Left colon (tissue), 2 donors: ENCODE measurements around the gene RCBTB1. TPM values are rescaled to one million over a fixed set of nuclear protein-coding genes. Genes with fewer than 3 reads are reported as not detected.
"Not testable (repeated sequence)": the region's sequence is repeated elsewhere in the genome, so short reads cannot be mapped to it uniquely, and the experiment has no call there.

Experiments
- ATAC-seq: fragments of 200-7000 bp; cut with Tn5 transposase; one replicate; pipeline ENCODE4 v1.9.1; 2020; ENCODE audit warnings: mild to moderate bottlenecking, moderate library complexity
- DNase-seq, 2 donors: peaks; one replicate each; pipeline ENCODE4 v3.0.0-alpha.2; 2020
- intact Hi-C, 2 donors: fragments of 100-400 bp; cut with DNase I in 1 of 2; cut with micrococcal nuclease in 1 of 2; formaldehyde crosslinking; loops; one replicate each; pipeline versions ENCODE4 v1.11.2 to v1.14.0; 2022; cut with DNase I, micrococcal nuclease
- total RNA-seq, 2 donors: library from RNA; stranded (reverse); fragmentation: NEBNext Ultra II Directional; extraction: Animal tissue kit (Norgen Biotek cat#: 25700); gene quantifications; one replicate each; pipeline ENCODE4 v1.2.1, GENCODE V29; 2021
- donor health status: DM: no; HTN: no; CAD: no.
- donor health status: DM: yes; HTN: yes; CAD: no.

RCBTB1 gene
- total RNA-seq, 2 donors from 2014 or later, result 7.1 to 8.8 TPM

GRCh38 chr13:49567491-49567890 is 17.9 kb downstream of the RCBTB1 start:
- intact Hi-C loops, result no loop called here
- no peak for ATAC-seq
- no peak for DNase-seq

- no peak for ATAC-seq
- DNase-seq, result no peak
- intact Hi-C loops, result no loop called here
These were observed 18.9 kb downstream of the RCBTB1 start for GRCh38 chr13:49566461-49566860.

- DNase-seq, intact Hi-C loops, ATAC-seq: not testable (repeated sequence)
These were observed 19.9 kb downstream of the RCBTB1 start for GRCh38 chr13:49565461-49565860.

GRCh38 chr13:49563516-49563915 is 21.8 kb downstream of the RCBTB1 start:
- intact Hi-C loops, result no loop called here
- DNase-seq (no peak), ATAC-seq (no peak)

GRCh38 chr13:49561062-49561410 is 24.3 kb downstream of the RCBTB1 start:
- peak; percentile 58 for ATAC-seq

GRCh38 chr13:49560270-49561061 is 24.9 kb downstream of the RCBTB1 start:
- DNase-seq (peak in 1 of 2 donors; percentile 36), ATAC-seq (peak; percentile 76)
- intact Hi-C loops, result no loop called here

More at GRCh38 chr13:49561062-49561410, 24.3 kb downstream of the RCBTB1 start:
- intact Hi-C loops, result no loop called here
- DNase-seq, result no peak

- intact Hi-C loops, result no loop called here
- ATAC-seq, result no peak
- no peak for DNase-seq
These were observed 26.4 kb downstream of the RCBTB1 start for GRCh38 chr13:49559006-49559405.

GRCh38 chr13:49554387-49554786 is 31.0 kb downstream of the RCBTB1 start:
- intact Hi-C loops, result no loop called here
- ATAC-seq (no peak), DNase-seq (no peak)

- no peak for ATAC-seq
- DNase-seq, result no peak
- intact Hi-C loops, result no loop called here
These were observed 31.5 kb downstream of the RCBTB1 start for GRCh38 chr13:49553888-49554287.

GRCh38 chr13:49550942-49551644 is 34.3 kb downstream of the RCBTB1 start:
- ATAC-seq, result no peak

GRCh38 chr13:49549289-49549688 is 36.1 kb downstream of the RCBTB1 start:
- no peak for ATAC-seq
- intact Hi-C loops, result no loop called here
- no peak for DNase-seq

More at GRCh38 chr13:49550942-49551644, 34.3 kb downstream of the RCBTB1 start:
- intact Hi-C loops, result no loop called here
- no peak for DNase-seq

- ATAC-seq (no peak), DNase-seq (no peak)
- intact Hi-C loops, result no loop called here
These were observed 38.8 kb downstream of the RCBTB1 start for GRCh38 chr13:49546561-49546960.

- no peak for DNase-seq
- intact Hi-C loops, result no loop called here
- no peak for ATAC-seq
These were observed 39.7 kb downstream of the RCBTB1 start for GRCh38 chr13:49545661-49546060.

GRCh38 chr13:49543656-49544055 is 41.7 kb downstream of the RCBTB1 start:
- ATAC-seq (no peak), DNase-seq (no peak)
- intact Hi-C loops, result no loop called here

GRCh38 chr13:49540552-49540951 is 44.8 kb downstream of the RCBTB1 start:
- DNase-seq, result no peak

GRCh38 chr13:49539746-49540145 is 45.6 kb downstream of the RCBTB1 start:
- intact Hi-C loops, result no loop called here
- DNase-seq (no peak), ATAC-seq (no peak)

More at GRCh38 chr13:49540552-49540951, 44.8 kb downstream of the RCBTB1 start:
- no peak for ATAC-seq
- intact Hi-C loops, result no loop called here

GRCh38 chr13:49539313-49539712 is 46.0 kb downstream of the RCBTB1 start:
- DNase-seq (no peak), ATAC-seq (no peak)

GRCh38 chr13:49538404-49538803 is 47.0 kb downstream of the RCBTB1 start:
- intact Hi-C loops, result no loop called here
- ATAC-seq (peak; percentile 64), DNase-seq (no peak)

More at GRCh38 chr13:49539313-49539712, 46.0 kb downstream of the RCBTB1 start:
- intact Hi-C loops, result no loop called here

GRCh38 chr13:49536144-49536873 is 49.0 kb downstream of the RCBTB1 start:
- DNase-seq (no peak), ATAC-seq (peak; percentile 27)
- intact Hi-C loops, result no loop called here
